ENCODE results near the gene GARIN5B.

Gene GARIN5B

GRCh38 chr19:55319785-55320184 lies 43.3 kb downstream of the GARIN5B start:
- DNase-seq, result peak in 1 of 3 experiments; percentile 33

- no peak for DNase-seq
Measured at GRCh38 chr19:55316646-55317045, 46.4 kb downstream of the GARIN5B start.

GRCh38 chr19:55315956-55316525 lies 47.0 kb downstream of the GARIN5B start:
- DNase-seq, result no peak

GRCh38 chr19:55314396-55314795 lies 48.7 kb downstream of the GARIN5B start:
- DNase-seq, result no peak

GRCh38 chr19:55312621-55313512 lies 50.2 kb downstream of the GARIN5B start:
- no peak for DNase-seq

- no peak for DNase-seq
Measured at GRCh38 chr19:55311797-55312196, 51.3 kb downstream of the GARIN5B start.

- no peak for DNase-seq
Measured at GRCh38 chr19:55311397-55311796, 51.7 kb downstream of the GARIN5B start.

- no peak for DNase-seq
Measured at GRCh38 chr19:55310498-55310897, 52.6 kb downstream of the GARIN5B start.

GRCh38 chr19:55309448-55309847 lies 53.6 kb downstream of the GARIN5B start:
- no peak for DNase-seq

- DNase-seq, result no peak
Measured at GRCh38 chr19:55308281-55308680, 54.8 kb downstream of the GARIN5B start.

- DNase-seq, result no peak
Measured at GRCh38 chr19:55306712-55307111, 56.3 kb downstream of the GARIN5B start.

GRCh38 chr19:55305983-55306562 lies 57.0 kb downstream of the GARIN5B start:
- no peak for DNase-seq

- peak; percentile 16 to 42 (median 34) for DNase-seq
Measured at GRCh38 chr19:55305491-55305890, 57.6 kb downstream of the GARIN5B start.

- DNase-seq, result no peak
Measured at GRCh38 chr19:55304980-55305379, 58.1 kb downstream of the GARIN5B start.

All from NCI-H1417 (cell line).